ENCODE results near the gene NUFIP2. TPM values are rescaled to one million over a fixed set of nuclear protein-coding genes. Genes with fewer than 3 reads are reported as not detected.

Gene NUFIP2
- total RNA-seq, 2 donors from 2014 or later: 39.7 to 65.8 TPM

DNA sequence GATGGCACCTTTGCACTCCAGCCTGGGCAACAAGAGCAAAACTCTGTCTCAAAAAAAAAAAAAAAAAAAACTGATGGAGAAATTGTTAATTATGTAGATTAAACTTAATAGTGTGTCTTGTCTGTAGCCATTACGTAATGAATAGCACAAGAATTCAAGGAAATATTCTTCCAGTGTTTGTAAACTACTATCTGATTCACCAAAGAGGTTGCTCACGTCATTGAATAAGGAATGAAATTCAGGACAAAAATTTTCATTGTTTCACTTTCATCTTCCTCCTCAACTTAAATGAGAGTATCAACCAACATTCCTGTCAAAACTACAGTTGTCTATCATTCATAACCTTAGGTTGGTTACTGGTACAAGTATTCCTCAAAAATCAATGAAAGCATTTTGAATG lies 83.1 kb downstream of the NUFIP2 start:
- TF ChIP-seq, protein P1, sequence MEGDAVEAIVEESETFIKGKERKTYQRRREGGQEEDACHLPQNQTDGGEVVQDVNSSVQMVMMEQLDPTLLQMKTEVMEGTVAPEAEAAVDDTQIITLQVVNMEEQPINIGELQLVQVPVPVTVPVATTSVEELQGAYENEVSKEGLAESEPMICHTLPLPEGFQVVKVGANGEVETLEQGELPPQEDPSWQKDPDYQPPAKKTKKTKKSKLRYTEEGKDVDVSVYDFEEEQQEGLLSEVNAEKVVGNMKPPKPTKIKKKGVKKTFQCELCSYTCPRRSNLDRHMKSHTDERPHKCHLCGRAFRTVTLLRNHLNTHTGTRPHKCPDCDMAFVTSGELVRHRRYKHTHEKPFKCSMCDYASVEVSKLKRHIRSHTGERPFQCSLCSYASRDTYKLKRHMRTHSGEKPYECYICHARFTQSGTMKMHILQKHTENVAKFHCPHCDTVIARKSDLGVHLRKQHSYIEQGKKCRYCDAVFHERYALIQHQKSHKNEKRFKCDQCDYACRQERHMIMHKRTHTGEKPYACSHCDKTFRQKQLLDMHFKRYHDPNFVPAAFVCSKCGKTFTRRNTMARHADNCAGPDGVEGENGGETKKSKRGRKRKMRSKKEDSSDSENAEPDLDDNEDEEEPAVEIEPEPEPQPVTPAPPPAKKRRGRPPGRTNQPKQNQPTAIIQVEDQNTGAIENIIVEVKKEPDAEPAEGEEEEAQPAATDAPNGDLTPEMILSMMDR (IDR thresholded peaks at IDR 0.05): no peak
- no peak for DNase-seq (ENCODE audit: low spot score)
- Histone ChIP-seq H3K4me3 (no peak overlapping the region), H3K36me3 (no peaks in the 10 kb centered on the region), H3K27ac (no peak overlapping the region), H3K27me3 (replicated peaks; ENCODE audit: insufficient read depth) (no peaks in the 10 kb centered on the region), H3K4me1 (ENCODE audit: control insufficient read depth in 1 of 2, low read depth in 2 of 2) (peaks cover 0 to 9% of the 10 kb centered on the region in 2 donors), H3K9me3 (no peaks in the 10 kb centered on the region)
- no peak for ATAC-seq (ENCODE audit: insufficient number of reproducible peaks, low FRiP score, low read depth)

DNA sequence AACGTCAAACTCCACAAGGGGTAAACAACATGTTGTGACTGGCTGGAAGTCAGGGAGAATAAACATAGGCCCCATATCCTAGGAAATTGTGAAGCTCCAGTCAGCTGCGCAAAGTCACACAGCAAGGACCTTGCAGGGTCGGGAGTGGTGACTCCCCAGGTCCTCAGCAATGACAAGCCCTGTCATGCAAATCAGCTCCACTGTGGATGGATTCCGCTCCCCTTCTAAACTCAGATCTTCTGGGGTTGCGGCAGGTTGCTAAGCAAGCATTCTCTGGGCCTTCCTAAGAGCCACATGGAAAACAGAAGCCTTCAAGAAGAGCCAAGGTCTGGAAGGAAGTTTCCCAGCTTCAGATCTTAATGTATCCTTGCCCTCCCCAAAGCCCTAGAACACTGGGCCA lies 84.9 kb downstream of the NUFIP2 start:
- no peak for DNase-seq (ENCODE audit: low spot score)
- TF ChIP-seq, protein P1 (IDR thresholded peaks at IDR 0.05): no peak
- Histone ChIP-seq H3K4me1 (ENCODE audit: control insufficient read depth in 1 of 2, low read depth in 2 of 2) (peaks cover 3 to 14% of the 10 kb centered on the region in 2 donors), H3K27me3 (replicated peaks; ENCODE audit: insufficient read depth) (no peaks in the 10 kb centered on the region), H3K27ac (no peak overlapping the region), H3K4me3 (no peak overlapping the region), H3K9me3 (no peaks in the 10 kb centered on the region), H3K36me3 (no peaks in the 10 kb centered on the region)
- no peak for ATAC-seq (ENCODE audit: insufficient number of reproducible peaks, low FRiP score, low read depth)

DNA sequence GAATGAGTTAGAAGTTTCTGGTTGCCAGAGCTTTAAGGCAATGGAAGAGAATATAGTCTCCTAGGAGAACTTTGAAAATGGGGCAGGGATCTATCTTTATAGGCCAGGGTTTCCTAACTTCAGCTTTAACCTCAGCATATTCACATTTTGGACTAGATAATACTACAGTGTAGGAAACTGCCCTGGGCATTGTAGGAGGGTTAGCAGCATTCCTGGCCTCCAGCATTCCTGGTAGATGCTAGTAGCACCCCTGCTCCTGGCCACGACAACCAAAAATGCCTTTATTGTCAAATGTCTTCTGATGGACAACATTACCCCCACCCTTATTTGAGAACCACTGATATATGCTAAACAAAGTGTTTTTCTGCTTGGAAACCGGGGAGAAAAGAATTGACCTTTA lies 86.0 kb downstream of the NUFIP2 start:
- no peaks in the 10 kb centered on the region for H3K9me3 ChIP-seq
- no peak overlapping the region for H3K27ac ChIP-seq

More for the DNA sequence above, 86.0 kb downstream of the NUFIP2 start:
- no peaks in the 10 kb centered on the region for H3K27me3 ChIP-seq (replicated peaks; ENCODE audit: insufficient read depth)
- no peak for DNase-seq (ENCODE audit: low spot score)
- TF ChIP-seq, protein P1 (IDR thresholded peaks at IDR 0.05): no peak
- no peak for ATAC-seq (ENCODE audit: insufficient number of reproducible peaks, low FRiP score, low read depth)
- peaks cover 3 to 14% of the 10 kb centered on the region in 2 donors for H3K4me1 ChIP-seq (ENCODE audit: control insufficient read depth in 1 of 2, low read depth in 2 of 2)
- no peak overlapping the region for H3K4me3 ChIP-seq
- H3K36me3 ChIP-seq: no peaks in the 10 kb centered on the region

Other genes starting within 250 kb of the NUFIP2 start
- gene MYO18A, start 113.8 kb downstream of the NUFIP2 start, total RNA-seq: 100 to 1,000 TPM; 106 to 332 TPM
- gene CRYBA1, start 47.3 kb downstream of the NUFIP2 start, total RNA-seq: not detected
- gene TAOK1, start 96.2 kb upstream of the NUFIP2 start, total RNA-seq: 10 to 100 TPM; 46.0 to 64.6 TPM